ENCODE data around the gene MYOM1. TPM values are rescaled to one million over a fixed set of nuclear protein-coding genes. Genes with fewer than 3 reads are reported as not detected.

Gene MYOM1
- total RNA-seq, 1 donor from 2014 or later = 4.9 TPM

DNA sequence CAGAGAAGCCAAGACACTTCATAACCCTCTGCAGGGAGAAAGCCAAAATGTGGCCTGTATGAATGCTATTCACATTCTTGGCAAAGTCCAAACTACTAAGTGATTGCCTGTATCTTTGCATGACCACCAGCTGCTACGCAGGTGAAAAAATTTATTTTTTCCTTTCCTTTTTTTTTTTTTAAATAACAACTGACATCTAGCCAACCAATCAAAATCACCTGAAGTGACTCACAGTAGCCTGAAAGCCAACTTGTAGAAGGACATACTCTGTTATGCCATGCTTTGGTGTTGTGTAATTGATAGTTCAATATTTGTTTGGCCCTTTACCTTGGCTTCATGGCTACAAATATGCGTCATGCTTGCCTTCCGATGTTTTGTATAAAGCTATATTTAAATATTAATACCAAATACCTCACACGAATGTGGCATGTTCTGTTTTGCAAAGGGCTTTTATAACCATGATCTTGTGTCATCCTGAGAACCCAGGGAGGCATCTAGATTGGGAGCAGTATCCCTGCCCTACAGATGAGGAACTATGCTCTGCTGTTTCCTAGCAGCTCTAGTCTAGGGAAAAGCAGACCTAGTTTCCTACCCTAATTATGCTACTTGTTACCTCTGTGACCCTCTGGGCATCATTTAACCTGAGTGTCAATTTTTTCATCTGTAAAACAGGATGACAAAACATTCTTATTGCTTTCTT is 102.1 kb downstream of the MYOM1 start:
- Mint-ChIP-seq H3K9me3 (no peaks in the 10 kb centered on the region), H3K4me1 (no peaks in the 10 kb centered on the region), H3K36me3 (ENCODE audit: low read depth) (no peaks in the 10 kb centered on the region), H3K27me3 (peaks cover 2% of the 10 kb centered on the region), H3K4me3 (no peak overlapping the region), H3K27ac (no peak overlapping the region)
- ChIA-PET CTCF (interaction anchor here (1.4 to 3.2 kb wide), 2 partner anchors 11 to 128 kb away, joined by 5 to 12 read pairs; no protein-coding TSS in a partner anchor), POLR2A (no interaction called here)
- TF ChIP-seq, protein P1, sequence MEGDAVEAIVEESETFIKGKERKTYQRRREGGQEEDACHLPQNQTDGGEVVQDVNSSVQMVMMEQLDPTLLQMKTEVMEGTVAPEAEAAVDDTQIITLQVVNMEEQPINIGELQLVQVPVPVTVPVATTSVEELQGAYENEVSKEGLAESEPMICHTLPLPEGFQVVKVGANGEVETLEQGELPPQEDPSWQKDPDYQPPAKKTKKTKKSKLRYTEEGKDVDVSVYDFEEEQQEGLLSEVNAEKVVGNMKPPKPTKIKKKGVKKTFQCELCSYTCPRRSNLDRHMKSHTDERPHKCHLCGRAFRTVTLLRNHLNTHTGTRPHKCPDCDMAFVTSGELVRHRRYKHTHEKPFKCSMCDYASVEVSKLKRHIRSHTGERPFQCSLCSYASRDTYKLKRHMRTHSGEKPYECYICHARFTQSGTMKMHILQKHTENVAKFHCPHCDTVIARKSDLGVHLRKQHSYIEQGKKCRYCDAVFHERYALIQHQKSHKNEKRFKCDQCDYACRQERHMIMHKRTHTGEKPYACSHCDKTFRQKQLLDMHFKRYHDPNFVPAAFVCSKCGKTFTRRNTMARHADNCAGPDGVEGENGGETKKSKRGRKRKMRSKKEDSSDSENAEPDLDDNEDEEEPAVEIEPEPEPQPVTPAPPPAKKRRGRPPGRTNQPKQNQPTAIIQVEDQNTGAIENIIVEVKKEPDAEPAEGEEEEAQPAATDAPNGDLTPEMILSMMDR (IDR thresholded peaks at IDR 0.05) = no peak
- ATAC-seq (ENCODE audit: low read depth) = no peak
- intact Hi-C loops (cut with micrococcal nuclease) = no loop called here
- DNase-seq = no peak

DNA sequence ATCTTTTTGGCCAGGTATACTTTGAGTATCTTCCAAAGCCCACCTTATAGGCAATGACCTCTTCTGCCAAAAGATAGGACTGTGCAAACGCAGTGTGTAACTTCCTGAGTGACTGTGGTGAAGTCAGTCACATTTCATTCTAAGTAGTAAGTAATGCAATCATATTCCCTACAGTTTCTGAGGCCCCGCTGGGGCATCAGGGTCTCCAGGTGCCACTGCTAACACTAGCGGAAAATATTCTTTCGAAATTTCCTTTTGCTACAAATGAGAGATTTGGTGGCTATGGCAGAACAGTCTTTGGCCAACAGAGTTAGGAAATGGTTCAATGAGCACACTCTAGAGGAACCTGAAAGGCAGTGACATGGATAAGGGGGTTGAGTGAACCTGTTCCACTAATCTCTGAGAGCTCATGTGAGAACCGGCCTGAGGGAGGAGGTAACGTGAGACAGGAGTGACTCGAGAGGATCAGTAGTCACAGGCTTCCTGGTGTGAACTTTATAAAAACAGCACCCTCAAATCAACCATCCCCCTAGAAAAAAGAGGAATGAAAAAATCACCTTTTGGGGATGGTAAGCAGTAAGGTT is 104.2 kb downstream of the MYOM1 start:
- no peaks in the 10 kb centered on the region for H3K4me1 Mint-ChIP-seq

GRCh38 chr18:3114451-3114850 is 105.3 kb downstream of the MYOM1 start:
- no peak for DNase-seq

More for the DNA sequence above, 104.2 kb downstream of the MYOM1 start:
- peaks cover 3% of the 10 kb centered on the region for H3K36me3 Mint-ChIP-seq (ENCODE audit: low read depth)
- ATAC-seq (ENCODE audit: low read depth) = no peak
- TF ChIP-seq, protein P1 (IDR thresholded peaks at IDR 0.05) = no peak
- ChIA-PET POLR2A (no interaction called here), CTCF (interaction anchor here (3.2 kb wide), 1 partner anchor 13 kb away, joined by 12 read pairs; no protein-coding TSS in a partner anchor)
- H3K9me3 Mint-ChIP-seq = no peaks in the 10 kb centered on the region
- H3K27ac Mint-ChIP-seq = no peak overlapping the region
- intact Hi-C loops (cut with micrococcal nuclease) = no loop called here
- no peak for DNase-seq
- no peak overlapping the region for H3K4me3 Mint-ChIP-seq
- no peaks in the 10 kb centered on the region for H3K27me3 Mint-ChIP-seq

GRCh38 chr18:3114026-3114425 is 105.7 kb downstream of the MYOM1 start:
- intact Hi-C loops (cut with micrococcal nuclease) = no loop called here
- Mint-ChIP-seq H3K4me1 (no peaks in the 10 kb centered on the region), H3K27me3 (no peaks in the 10 kb centered on the region), H3K36me3 (ENCODE audit: low read depth) (peaks cover 3% of the 10 kb centered on the region), H3K9me3 (no peaks in the 10 kb centered on the region), H3K27ac (no peak overlapping the region), H3K4me3 (no peak overlapping the region)
- ATAC-seq (ENCODE audit: low read depth) (no peak), DNase-seq (no peak)
- CTCF ChIA-PET = no interaction called here
- POLR2A ChIA-PET = no interaction called here
- TF ChIP-seq, protein P1 (IDR thresholded peaks at IDR 0.05) = no peak

More at GRCh38 chr18:3114451-3114850, 105.3 kb downstream of the MYOM1 start:
- H3K9me3 Mint-ChIP-seq = no peaks in the 10 kb centered on the region
- ChIA-PET CTCF (no interaction called here), POLR2A (no interaction called here)
- ATAC-seq (ENCODE audit: low read depth) = no peak
- intact Hi-C loops (cut with micrococcal nuclease) = no loop called here
- no peak overlapping the region for H3K4me3 Mint-ChIP-seq
- TF ChIP-seq, protein P1 (IDR thresholded peaks at IDR 0.05) = no peak
- no peaks in the 10 kb centered on the region for H3K27me3 Mint-ChIP-seq
- peaks cover 3% of the 10 kb centered on the region for H3K36me3 Mint-ChIP-seq (ENCODE audit: low read depth)
- no peaks in the 10 kb centered on the region for H3K4me1 Mint-ChIP-seq
- no peak overlapping the region for H3K27ac Mint-ChIP-seq

DNA sequence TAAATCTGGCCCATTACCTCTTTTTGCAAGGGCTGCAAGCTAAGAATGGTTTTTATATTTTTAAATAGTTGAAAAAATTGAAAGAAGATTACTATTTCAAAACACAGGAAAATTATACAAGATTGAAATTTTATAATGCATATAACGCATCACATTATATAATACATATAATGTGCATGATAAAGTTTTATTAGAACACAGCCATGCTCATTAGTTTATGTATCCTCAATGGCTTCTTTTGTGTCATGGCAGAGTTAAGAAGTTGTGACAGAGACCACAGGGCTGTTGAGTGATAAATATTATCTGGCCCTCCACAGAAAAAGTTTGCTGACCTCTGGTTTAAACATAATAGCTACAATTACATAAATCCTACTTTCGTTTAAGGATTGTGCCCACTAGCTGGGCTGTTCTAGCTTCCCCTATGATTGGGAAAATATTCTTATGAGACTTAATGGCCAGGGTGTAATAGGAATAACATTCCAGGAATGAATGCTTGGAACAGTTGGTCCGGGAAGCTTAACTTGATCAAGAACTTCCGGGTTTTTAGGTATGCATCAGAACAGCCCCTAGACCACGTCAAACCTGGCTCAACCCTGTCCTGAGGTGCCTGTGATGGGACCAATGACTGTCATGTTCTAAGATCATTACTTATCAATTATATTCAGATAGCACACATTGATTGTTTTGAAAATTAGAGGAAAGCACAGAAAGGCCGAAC is 108.1 kb downstream of the MYOM1 start:
- DNase-seq (no peak), ATAC-seq (ENCODE audit: low read depth) (no peak)
- no peak overlapping the region for H3K4me3 Mint-ChIP-seq
- TF ChIP-seq, protein P1 (IDR thresholded peaks at IDR 0.05) = no peak
- no peak overlapping the region for H3K27ac Mint-ChIP-seq
- H3K9me3 Mint-ChIP-seq = no peaks in the 10 kb centered on the region
- CTCF ChIA-PET = no interaction called here
- H3K36me3 Mint-ChIP-seq (ENCODE audit: low read depth) = peaks cover 3% of the 10 kb centered on the region
- intact Hi-C loops (cut with micrococcal nuclease) = no loop called here
- POLR2A ChIA-PET = interaction anchor here (0.6 kb wide), 1 partner anchor 45 kb away, joined by 3 read pairs; no protein-coding TSS in a partner anchor
- H3K4me1 Mint-ChIP-seq = no peaks in the 10 kb centered on the region
- no peaks in the 10 kb centered on the region for H3K27me3 Mint-ChIP-seq
